HPDE6-E6E7 (cell line): ENCODE results near the gene CYP2D6.
A peak's percentile ranks its signal among the peaks of the same experiment; 100 is the strongest.
"Not testable (repeated sequence)": the region's sequence is repeated elsewhere in the genome, so short reads cannot be mapped to it uniquely, and the experiment has no call there.

Experiments
- DNase-seq: peaks from one replicate; pipeline ENCODE4 v3.0.0; 2011; ENCODE audit warnings: missing footprints; ENCODE audit errors: extremely low spot score

CYP2D6 gene

DNA sequence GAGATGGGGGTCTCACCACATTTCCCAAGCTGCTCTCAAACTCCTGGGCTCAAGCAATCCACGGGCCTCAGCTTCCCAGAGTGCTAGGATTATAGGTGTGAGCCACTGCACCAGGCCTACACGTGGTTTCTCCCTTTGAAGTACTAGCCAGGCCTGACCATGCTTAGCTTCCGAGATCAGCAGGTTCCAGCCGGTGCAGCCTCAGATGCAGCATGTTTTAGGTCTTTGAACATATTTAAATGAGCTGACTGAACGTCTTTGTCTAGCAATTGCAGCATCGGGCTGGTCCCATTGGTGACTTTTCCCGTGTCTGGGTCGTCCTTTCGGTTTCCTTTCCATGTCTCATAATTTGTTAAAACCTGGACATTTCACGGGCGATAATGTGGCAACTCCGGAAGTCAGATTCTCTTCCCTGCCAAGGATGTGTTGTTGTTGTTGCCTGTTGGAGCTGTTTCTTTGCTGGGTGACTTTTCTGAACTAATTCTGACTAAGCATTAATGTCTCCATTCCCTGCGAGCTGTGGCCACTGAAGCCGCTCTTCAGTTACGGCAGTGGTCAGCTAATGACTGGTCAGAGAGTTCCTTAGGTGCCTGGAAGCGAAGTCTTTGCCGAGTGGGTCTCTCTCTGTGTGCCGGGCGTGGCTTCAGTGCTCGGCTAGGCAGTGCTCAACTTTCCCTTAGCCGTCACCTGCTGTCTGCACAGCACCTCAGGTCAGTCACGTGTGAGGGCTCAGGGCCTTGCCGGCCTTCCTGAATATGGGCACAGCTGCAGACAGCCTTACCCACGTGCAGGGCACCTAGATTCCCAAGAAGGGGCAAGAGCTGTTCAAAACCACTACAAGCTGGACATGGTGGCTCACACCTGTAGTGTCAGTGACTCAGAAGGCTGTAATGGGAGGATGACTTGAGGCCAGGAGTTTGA lies 3.8 kb upstream of the CYP2D6 start:
- DNase-seq = no peak

DNA sequence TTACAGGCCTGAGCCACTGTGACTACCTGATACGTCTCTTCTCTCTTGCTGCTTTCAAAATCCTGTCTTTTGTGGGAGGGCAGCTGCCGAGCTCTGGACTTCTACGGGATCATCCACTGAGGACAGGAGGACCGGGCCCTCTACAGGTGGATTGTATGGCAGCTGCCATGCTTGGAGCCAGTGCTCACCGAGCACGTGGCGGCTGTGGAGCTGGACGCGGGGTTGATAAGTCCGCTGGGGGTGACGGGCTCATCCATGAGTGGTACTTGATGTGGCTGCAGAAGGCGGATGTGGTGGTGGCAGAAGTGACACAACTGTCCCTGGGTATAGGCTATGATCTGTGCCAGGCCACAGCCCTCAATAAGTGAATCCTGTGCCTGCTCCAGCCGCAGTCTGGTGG lies 1.8 kb upstream of the CYP2D6 start:
- no peak for DNase-seq

DNA sequence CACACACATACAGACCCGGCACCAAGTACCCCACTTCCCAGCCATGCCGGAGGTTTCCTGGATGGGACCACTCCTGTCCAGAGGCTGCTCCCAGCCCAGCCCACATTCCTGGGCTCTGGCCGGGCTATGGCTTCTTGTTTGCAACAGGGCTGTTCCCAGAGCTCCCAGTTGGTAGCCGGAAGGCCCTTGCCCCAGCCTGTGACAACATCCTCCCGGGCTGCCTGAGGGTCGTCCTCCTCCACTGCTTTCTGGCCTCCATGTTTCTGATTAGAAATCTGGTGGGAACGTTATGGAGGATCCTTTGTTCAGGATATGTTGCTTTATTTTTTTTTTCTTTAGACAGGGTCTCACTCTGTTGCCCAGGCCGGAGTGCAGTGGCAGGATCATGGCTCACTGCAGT lies 952 bp upstream of the CYP2D6 start:
- no peak for DNase-seq

DNA sequence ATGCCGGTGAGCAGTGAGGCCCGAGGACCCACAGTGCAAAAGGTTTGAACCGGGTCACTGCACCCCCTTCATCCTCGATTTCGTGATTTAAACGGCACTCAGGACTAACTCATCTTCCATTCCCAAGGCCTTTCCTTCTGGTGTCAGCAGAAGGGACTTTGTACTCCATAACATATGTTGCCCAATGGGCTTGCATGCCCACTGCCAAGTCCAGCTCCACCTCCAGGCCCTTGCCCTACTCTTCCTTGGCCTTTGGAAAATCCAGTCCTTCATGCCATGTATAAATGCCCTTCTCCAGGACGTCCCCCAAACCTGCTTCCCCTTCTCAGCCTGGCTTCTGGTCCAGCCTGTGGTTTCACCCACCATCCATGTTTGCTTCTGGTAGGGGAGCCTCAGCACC lies 428 bp downstream of the CYP2D6 start:
- DNase-seq = not testable (repeated sequence)

DNA sequence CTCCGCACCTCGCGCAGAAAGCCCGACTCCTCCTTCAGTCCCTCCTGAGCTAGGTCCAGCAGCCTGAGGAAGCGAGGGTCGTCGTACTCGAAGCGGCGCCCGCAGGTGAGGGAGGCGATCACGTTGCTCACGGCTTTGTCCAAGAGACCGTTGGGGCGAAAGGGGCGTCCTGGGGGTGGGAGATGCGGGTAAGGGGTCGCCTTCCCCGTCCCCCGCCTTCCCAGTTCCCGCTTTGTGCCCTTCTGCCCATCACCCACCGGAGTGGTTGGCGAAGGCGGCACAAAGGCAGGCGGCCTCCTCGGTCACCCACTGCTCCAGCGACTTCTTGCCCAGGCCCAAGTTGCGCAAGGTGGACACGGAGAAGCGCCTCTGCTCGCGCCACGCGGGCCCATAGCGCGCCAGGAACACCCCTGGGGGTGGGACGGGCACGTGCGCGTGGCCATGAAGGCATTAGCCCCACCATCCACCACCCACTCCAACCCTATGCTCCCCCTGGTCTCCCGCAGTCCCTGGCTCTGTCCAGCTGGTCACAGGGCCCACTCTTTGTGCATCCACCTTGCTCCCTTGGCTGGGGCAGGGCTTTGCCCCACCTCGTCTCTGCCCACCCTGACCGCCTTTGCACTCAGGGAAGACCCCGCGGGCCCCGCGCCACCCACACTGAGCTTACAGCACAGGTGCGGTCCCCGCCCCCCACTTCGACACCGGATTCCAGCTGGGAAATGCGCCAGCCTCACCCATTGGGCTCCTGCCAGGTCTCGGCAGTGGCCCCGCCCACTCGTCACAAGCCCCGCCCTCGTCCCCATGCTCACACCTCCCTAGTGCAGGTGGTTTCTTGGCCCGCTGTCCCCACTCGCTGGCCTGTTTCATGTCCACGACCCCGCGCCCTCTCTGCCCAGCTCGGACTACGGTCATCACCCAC lies 1.6 kb downstream of the CYP2D6 start:
- peak; percentile 25 for DNase-seq

DNA sequence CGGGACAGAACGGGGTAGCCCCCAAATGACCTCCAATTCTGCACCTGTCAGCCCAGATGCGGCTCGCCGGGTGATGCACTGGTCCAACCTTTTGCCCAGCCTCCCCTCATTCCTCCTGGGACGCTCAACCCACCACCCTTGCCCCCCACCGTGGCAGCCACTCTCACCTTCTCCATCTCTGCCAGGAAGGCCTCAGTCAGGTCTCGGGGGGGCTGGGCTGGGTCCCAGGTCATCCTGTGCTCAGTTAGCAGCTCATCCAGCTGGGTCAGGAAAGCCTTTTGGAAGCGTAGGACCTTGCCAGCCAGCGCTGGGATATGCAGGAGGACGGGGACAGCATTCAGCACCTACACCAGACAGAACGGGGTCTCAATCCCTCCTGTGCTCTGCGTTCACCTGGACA lies 2.6 kb downstream of the CYP2D6 start:
- DNase-seq = not testable (repeated sequence)

DNA sequence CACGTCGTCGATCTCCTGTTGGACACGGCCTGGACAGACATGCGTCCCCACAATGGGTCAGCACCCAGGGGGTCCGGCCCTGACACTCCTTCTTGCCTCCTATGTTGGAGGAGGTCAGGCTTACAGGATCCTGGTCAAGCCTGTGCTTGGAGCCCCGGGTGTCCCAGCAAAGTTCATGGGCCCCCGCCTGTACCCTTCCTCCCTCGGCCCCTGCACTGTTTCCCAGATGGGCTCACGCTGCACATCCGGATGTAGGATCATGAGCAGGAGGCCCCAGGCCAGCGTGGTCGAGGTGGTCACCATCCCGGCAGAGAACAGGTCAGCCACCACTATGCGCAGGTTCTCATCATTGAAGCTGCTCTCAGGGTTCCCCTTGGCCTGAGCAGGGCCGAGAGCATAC lies 3.0 kb downstream of the CYP2D6 start:
- DNase-seq = no peak

DNA sequence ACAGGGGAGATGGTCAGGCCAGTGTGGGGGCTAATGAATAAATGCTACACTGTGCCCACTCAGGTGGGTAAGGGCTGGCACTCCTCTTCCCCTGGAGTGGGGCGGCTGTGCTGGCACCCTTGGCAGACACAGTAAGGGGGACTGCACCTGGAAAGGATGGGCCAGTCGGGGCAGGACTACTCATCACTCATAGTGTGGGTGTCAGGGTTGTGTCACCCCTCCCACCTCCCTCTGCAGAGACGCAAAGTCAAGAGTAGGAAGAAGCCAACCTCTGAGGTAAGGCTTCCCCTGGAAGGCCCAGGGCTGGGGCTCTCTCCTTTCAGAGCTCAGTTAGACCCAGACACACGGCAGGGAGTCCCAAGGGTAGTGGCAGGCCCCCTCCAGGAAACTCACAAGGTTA lies 7.1 kb downstream of the CYP2D6 start:
- DNase-seq = not testable (repeated sequence)

DNA sequence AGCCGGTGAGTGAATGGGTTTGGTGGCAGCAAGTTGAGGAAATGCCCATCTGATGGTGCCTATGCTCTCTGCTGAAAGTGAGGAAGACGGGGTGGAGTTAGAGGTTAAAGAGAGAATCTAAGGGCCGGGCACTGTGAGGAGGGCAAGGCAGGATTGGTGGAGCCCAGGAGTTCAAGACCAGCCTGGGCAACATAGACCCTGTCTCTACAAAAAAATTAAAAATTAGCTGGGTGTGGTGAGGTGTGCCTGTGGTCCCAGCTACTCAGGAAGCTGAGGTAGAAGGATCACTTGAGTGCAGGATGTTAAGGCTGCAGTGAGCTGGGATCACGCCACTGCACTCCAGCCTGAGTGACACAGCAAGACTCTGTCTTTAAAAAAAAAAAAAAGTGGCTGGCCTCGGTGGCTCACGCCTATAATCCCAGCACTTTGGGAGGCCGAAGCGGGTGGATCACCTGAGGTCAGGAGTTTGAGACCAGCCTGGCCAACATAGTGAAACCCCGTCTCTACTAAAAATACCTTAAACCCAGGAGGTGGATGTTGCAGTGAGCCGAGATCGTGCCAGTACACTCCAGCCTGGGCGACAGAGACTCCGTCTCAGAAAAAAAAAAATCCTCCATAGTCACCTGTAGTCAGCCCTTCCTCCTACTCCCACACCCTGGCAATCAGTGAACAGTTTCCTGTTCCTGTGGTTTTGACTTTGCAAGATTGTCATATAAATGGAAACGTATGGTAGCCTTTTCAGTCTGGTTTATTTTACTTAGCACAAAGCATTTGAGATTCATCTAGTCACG lies 10.2 kb downstream of the CYP2D6 start:
- not testable (repeated sequence) for DNase-seq

DNA sequence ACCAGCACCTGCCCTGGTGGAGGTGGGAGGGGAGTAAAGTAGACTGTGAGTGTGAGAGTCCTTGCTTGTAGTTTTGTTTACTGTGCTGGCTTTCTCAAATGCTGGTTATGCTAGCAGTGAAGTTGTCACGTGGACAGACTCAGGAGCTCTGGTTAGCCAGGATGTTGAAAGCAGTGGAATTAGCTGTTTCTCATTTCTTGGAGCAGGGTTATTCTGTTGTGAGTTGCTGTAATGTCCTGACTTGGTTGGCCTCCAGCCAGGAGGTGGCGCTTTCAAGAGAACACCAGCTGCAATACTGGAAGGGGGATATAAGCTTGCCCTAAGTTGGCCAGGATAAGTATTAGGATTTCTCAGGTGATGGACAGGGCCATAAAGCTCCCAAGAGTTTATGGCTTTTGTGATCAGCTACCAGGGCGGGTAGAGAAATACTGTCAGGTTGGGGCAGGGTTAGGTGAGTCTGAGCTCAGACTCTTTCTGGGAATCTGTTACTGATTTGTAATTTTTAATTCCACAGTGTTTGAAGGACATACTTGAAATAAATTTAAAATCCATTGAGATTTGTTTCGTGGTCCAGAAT lies 13.7 kb downstream of the CYP2D6 start:
- no peak for DNase-seq

DNA sequence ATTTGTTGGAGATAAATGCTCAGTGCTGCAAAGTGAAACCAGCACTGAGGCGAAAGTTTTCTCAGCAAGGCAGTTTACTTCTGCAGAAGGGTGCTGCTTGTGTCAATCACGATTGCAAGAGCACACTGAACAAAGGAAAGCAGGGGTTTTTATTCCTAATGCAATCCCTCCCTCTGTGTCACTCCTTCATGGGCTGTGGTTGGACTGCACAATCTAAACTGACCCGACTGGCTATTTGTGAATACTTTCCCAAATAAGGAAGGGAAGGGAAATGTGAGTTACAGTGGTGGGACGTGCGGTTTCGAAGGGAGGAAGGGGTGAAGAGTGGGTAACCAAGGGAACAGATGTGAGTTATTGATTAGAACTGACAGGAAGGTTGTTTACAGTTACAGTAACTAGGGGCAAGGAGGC lies 15.2 kb downstream of the CYP2D6 start:
- not testable (repeated sequence) for DNase-seq

DNA sequence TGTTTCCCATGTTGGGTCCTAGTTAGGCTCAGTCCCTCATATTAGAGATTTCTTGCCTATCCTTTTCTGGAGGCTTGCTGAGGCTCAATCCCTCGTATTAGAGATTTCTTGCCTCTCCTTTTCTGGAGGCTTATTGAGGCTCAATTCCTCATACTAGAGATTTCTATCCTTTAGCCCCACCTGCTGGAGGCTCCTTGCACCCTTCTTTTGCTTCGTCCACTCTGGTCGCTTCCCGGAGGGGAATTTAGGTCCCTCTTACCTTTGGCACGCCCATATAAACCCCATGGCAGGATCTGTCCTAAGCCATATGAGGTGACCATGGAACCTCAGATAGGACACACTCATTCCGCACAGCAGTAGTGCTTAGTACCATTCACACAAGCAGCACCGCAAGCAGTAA lies 15.9 kb downstream of the CYP2D6 start:
- no peak for DNase-seq

DNA sequence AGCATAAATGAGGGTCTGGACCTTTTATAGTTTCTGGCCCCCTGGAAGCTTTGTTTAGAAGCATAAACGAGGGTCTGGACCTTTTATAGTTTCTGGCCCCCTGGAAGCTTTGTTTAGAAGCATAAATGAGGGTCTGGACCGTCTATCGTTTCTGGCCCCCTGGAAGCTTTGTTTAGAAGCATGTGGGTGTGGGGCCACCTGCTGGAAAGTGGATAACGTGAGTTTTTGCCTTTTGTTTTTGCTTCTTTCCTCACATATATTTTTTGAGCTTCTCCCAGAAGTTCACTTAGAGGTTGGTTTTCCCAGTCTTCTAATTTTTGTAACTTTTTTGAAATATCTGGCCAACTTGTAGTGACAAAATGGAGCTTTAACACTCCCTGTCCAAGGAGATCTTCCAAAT lies 17.8 kb downstream of the CYP2D6 start:
- DNase-seq = not testable (repeated sequence)

DNA sequence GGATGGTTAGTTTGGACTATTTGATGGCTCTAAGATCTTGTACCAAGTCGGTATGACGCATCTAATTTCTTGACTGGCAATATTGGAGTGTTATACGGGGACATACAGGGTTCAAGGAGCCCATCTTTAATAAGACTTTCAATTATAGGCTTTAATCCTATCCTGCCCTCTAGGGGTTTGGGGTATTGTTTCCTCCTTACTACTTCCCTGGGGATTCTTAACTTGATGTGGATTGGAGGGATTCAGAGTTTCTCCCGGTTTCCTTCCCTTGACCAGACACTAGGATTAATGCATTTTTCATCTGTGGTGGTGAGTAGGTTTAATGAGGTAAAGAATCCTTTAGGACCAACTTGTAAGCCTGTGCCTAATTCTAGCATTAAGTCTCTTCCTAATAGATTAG lies 18.8 kb downstream of the CYP2D6 start:
- no peak for DNase-seq

DNA sequence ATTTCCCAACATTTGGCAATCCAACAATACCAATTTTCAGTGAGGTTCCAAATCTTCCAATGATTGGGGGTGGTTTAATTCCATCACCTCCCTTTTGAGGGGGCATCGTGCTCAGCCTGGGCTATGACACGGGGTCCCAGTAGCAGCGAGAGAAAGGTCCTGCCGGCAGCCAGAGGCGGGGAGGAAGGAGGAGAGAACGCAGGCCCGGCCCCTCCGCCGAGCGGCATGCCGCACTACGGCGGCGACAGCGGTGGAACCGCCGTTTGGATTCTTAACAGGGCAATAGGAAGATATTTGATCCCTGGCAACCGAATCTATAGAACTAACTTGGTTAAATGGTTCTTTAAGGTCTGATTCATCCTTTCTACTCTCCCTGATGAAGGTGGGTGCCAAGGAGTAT lies 21.8 kb downstream of the CYP2D6 start:
- DNase-seq = no peak

DNA sequence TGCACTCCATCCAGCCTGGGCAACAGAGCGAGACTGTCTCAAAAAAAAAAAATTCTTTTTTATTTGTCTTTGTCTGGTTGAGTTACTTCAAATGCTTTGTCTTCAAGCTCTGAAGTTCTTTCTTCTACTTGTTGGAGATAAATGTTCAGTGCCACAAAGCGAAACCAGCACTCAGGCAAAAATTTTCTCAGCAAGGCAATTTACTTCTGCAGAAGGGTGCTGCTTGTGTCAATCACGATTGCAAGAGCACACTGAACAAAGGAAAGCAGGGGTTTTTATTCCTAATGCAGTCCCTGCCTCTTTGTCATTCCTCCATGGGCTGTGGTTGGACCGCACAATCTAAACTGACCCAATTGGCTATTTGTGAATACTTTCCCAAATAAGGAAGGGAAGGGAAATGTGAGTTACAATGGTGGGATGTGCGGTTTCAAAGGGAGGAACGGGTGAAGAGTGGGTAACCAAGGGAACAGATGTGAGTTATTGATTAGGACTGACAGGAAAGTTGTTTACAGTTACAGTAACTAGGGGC lies 26.2 kb downstream of the CYP2D6 start:
- DNase-seq = not testable (repeated sequence)

DNA sequence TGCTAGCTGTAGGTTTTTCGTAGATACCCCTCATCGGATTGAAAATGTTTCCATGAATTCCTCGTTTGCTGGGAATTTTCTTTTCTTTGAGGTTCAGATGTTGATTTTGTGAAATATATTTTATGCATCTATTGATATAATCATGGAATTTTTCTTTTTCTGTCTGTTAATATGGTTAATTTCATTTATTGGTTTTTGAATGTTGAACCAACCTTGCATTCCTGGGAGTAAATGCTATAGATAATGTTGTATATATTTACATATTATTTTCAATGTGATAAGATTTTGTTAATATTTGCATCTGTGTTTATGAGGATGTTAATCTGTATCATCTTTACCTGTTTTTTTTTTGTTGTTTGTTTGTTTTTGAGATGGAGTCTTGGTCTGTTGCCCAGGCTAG lies 29.4 kb downstream of the CYP2D6 start:
- no peak for DNase-seq

DNA sequence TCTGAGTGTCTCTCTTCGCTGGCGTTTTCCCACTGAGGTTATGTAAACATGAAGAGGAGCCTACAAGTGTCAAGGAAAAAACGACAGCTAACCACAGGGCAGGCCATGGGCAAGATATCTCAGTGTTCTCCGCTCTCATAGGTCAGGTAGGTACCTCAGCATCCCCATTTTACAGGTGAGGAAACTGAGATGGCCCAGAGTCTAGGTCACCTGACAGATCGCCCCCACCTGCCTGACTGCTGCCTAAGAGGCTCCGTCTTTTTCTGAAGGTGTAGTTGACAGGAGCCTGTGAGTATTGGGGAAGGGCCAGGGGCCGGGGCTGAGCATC lies 39.2 kb downstream of the CYP2D6 start:
- DNase-seq = no peak

DNA sequence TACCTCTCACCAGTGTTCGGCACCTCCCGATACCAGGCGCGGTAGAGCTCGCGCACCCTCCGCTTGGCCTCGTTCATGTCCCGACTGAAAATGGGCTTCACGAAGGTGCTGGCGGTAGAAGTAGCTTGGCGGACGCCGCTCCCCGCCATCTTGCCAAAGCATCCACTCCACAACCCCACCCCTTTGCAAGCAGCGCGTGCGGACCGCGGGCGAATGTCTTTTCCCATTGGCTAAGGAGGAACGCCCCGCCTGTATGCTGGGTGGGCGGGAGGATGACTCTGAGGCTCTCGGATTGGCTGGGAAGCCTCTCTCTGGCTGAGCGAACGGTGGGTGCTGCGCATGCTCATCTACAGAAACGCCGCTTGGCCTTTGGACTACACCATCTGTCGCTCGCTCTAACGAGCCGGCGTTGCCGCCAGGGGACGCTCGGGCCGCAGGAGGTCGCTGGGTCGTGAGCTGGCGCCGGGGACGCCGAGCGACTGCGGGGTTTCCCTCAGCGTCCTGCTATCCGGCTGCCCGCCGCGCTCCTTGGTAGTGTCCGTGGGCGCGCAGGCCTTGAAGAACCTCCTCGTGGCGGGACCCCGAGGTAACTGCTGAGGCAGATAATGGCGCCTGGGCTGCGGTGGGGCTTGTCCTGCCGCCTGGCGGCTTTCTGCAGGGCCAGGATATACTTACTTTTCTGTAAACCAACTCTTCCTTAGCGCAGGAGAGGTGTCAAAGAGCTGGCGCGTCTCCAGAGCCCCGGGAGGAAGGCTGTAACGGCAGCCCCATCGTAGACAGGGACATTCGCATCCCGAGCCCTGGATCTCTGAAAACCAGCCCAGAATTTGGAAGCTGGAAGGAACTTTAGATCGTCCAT lies 39.8 kb downstream of the CYP2D6 start, which contains the start of gene NDUFA6:
NDUFA6 (minus strand) TSS at position 177 of the 859 bp plus-strand sequence; CDS start at position 149, 28 bp downstream.
- DNase-seq = peak; percentile 98

DNA sequence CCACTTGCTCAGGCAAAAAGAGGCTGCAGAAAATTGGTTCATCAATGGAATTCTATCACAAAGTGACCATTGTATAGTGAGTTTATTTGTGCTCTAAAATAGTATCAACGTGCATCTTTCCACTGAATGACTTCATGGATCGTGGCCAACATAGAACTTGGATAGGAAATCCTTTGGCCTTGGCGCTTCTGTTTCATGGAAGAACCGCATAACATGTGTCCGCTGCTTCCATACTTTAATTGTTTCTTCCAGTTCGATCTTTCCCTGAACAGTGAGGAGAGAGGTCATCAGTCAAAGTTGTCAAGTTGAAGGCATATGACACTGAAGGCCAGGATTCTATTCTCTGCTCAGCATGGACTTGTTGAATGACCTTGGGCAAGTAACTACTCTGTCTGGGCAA lies 44.6 kb downstream of the CYP2D6 start:
- DNase-seq = no peak
